ENCODE data around the gene NUDT6.
"Not testable (repeated sequence)": the region's sequence is repeated elsewhere in the genome, so short reads cannot be mapped to it uniquely, and the experiment has no call there.

The NUDT6 gene

DNA sequence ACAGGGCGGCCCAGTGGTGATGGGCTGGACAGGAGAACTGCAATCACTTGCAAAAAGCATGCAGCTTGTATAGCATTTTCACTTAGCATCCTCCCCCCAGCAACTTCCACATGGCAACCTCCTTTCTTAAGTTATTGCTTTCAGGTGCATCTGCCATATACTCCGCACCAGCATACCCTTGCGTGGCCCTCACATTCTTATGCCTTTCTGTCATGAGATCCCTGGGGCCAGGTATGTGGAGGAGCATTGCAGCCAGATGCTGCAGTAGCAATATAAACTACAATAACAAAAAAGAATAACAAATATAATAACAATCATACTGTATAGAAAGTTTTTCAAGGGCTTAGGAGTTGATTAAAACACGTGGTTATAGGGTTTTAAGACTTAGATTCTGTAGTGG, 26.3 kb upstream of the NUDT6 start:
- Histone ChIP-seq H3K4me1 (ENCODE audit: control insufficient read depth, low read depth, low read length) (no peaks in the 10 kb centered on the region), H3K27ac (ENCODE audit: low read length) (no peak overlapping the region), H3K9ac (ENCODE audit: low read length) (no peak overlapping the region), H3K36me3 (ENCODE audit: control insufficient read depth, low read depth, low read length) (peaks cover 62% of the 10 kb centered on the region), H3K4me3 (ENCODE audit: low read length) (no peak overlapping the region), H3K27me3 (ENCODE audit: control insufficient read depth, insufficient read depth, low read length) (no peaks in the 10 kb centered on the region), H3K9me3 (ENCODE audit: control insufficient read depth, low read depth, low read length) (no peaks in the 10 kb centered on the region)

DNA sequence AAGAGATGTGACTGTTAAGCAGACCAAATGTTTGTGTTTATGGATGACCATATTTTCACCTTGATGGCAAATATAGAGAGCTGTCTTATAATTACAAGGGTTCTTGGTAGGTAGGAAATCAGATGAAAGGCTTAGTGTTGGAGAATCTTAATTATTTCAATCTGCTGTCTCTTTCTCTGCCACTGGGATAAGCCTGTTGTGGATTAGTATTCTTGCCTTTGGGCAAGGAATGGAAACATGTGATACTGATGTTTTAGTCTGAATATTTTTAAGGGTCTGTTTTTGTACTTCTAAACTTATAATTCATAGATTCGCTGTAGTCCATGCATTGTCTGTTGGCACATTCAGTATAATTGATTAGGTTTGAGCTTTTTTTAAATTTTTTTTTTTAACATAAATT, 23.7 kb upstream of the NUDT6 start:
- H3K36me3 ChIP-seq (ENCODE audit: control insufficient read depth, low read depth, low read length) = peaks cover 44% of the 10 kb centered on the region

DNA sequence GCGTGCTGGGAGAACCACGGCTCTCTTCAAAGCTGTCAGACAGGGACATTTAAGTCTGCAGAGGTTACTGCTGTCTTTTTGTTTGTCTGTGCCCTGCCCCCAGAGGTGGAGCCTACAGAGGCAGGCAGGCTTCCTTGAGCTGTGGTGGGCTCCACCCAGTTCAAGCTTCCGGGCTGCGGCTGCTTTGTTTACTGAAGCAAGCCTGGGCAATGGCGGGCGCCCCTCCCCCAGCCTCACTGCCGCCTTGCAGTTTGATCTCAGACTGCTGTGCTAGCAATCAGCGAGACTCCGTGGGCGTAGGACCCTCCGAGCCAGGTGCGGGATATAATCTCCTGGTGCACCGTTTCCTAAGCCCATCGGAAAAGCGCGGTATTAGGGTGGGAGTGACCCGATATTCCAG, 22.7 kb upstream of the NUDT6 start:
- not testable (repeated sequence) for H3K4me3 ChIP-seq (ENCODE audit: low read length)

More for the DNA sequence above, 23.7 kb upstream of the NUDT6 start:
- Histone ChIP-seq H3K27me3 (ENCODE audit: control insufficient read depth, insufficient read depth, low read length) (no peaks in the 10 kb centered on the region), H3K27ac (ENCODE audit: low read length) (no peak overlapping the region), H3K9ac (ENCODE audit: low read length) (no peak overlapping the region), H3K4me3 (ENCODE audit: low read length) (no peak overlapping the region), H3K4me1 (ENCODE audit: control insufficient read depth, low read depth, low read length) (no peaks in the 10 kb centered on the region), H3K9me3 (ENCODE audit: control insufficient read depth, low read depth, low read length) (no peaks in the 10 kb centered on the region)

DNA sequence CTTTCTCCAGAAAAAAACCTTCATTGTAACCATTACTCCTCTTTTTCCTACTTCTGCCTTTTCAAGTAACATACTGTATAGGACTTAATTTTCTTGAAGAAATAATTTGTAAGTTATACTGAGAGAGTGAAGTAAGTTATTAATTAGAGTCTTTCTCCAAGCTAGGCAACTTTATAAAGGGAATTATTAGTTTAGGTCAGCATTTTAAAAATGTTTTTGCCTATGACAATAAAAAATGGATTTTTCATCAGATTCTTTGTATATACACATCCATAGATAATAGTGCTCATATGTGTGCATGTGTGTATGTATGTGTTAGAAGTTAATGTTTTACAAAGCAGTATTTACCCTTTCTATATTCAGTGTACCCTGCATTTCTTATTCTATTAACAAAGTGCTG, 10.4 kb upstream of the NUDT6 start:
- Histone ChIP-seq H3K9me3 (ENCODE audit: control insufficient read depth, low read depth, low read length) (no peaks in the 10 kb centered on the region), H3K27ac (ENCODE audit: low read length) (no peak overlapping the region), H3K9ac (ENCODE audit: low read length) (no peak overlapping the region), H3K27me3 (ENCODE audit: control insufficient read depth, insufficient read depth, low read length) (no peaks in the 10 kb centered on the region), H3K4me3 (ENCODE audit: low read length) (no peak overlapping the region), H3K36me3 (ENCODE audit: control insufficient read depth, low read depth, low read length) (peaks cover 72% of the 10 kb centered on the region), H3K4me1 (ENCODE audit: control insufficient read depth, low read depth, low read length) (no peaks in the 10 kb centered on the region)

More for the DNA sequence above, 22.7 kb upstream of the NUDT6 start:
- not testable (repeated sequence) for H3K27me3 ChIP-seq (ENCODE audit: control insufficient read depth, insufficient read depth, low read length); H3K9me3 ChIP-seq (ENCODE audit: control insufficient read depth, low read depth, low read length); H3K4me1 ChIP-seq (ENCODE audit: control insufficient read depth, low read depth, low read length); H3K27ac ChIP-seq (ENCODE audit: low read length); H3K9ac ChIP-seq (ENCODE audit: low read length)
- H3K36me3 ChIP-seq (ENCODE audit: control insufficient read depth, low read depth, low read length) = peaks cover 36% of the 10 kb centered on the region

DNA sequence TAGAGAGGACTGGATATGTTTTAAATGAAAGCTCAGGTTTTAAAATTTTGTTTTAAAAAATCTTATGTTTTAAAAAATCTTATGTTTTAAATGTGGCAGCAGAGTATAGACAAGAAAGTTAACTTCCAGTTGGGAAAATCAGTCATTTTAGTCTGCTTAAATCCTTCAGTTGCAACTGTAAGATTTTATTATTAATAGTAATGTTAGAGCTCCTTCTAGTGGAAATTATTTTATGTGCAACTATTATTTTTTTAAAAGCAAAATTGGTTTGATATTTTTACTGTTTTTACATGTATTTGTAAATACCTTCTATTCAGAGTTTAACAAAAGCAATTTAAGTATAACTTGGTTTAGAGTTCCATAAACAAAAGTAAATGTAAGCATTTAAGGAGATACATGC, 8.5 kb upstream of the NUDT6 start:
- H3K9me3 ChIP-seq (ENCODE audit: control insufficient read depth, low read depth, low read length) = no peaks in the 10 kb centered on the region
- no peaks in the 10 kb centered on the region for H3K4me1 ChIP-seq (ENCODE audit: control insufficient read depth, low read depth, low read length)
- no peak overlapping the region for H3K4me3 ChIP-seq (ENCODE audit: low read length)
- no peak overlapping the region for H3K9ac ChIP-seq (ENCODE audit: low read length)
- H3K36me3 ChIP-seq (ENCODE audit: control insufficient read depth, low read depth, low read length) = peaks cover 64% of the 10 kb centered on the region
- H3K27ac ChIP-seq (ENCODE audit: low read length) = no peak overlapping the region
- H3K27me3 ChIP-seq (ENCODE audit: control insufficient read depth, insufficient read depth, low read length) = no peaks in the 10 kb centered on the region

DNA sequence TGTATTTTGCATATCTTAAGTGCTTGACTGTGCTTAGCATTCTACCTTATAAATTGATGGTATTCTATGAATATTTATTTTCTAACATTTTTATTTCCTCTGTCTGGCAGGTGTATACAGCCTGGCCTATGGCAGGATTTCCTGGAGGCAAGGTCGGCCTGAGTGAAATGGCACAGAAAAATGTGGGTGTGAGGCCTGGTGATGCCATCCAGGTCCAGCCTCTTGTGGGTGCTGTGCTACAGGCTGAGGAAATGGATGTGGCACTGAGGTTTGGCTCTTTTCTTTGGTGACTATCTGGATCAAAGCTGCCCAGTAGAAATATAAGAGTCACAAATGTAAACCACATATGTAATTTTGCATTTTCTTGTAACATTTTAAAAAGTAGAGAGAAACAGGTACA, 6.5 kb upstream of the NUDT6 start:
- peaks cover 49% of the 10 kb centered on the region for H3K36me3 ChIP-seq (ENCODE audit: control insufficient read depth, low read depth, low read length)
- no peaks in the 10 kb centered on the region for H3K27me3 ChIP-seq (ENCODE audit: control insufficient read depth, insufficient read depth, low read length)
- no peaks in the 10 kb centered on the region for H3K9me3 ChIP-seq (ENCODE audit: control insufficient read depth, low read depth, low read length)
- H3K9ac ChIP-seq (ENCODE audit: low read length) = no peak overlapping the region
- no peak overlapping the region for H3K27ac ChIP-seq (ENCODE audit: low read length)
- H3K4me1 ChIP-seq (ENCODE audit: control insufficient read depth, low read depth, low read length) = peaks cover 6% of the 10 kb centered on the region
- no peak overlapping the region for H3K4me3 ChIP-seq (ENCODE audit: low read length)

DNA sequence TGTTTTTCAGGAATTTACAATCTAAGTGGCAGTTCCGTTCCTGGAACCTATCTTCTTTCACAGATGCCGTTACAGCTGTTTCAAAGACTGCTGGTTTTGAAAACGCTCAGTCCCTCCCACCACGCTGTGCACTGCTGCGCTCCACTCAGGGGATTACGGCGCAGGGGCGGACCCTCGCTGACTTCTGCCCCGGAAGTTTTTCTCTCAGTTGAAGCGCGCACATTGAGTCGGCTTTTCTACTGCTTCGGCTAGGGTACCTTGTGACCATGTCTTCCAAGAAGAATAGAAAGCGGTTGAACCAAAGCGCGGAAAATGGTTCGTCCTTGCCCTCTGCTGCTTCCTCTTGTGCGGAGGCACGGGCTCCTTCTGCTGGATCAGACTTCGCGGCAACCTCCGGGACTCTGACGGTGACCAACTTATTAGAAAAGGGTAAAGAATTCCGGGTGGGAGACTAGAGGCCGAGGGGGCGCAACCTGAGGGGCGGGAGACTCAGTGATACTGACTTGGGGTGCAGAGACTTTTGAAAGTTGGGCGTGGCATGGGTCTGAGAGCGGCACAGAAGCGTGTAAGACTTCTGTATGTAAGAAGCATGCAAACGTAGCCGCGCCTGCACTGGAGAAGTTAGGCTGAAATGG, 597 bp upstream of the NUDT6 start:
- H3K4me1 ChIP-seq (ENCODE audit: control insufficient read depth, low read depth, low read length) = peaks cover 7% of the 10 kb centered on the region
- H3K9me3 ChIP-seq (ENCODE audit: control insufficient read depth, low read depth, low read length) = no peaks in the 10 kb centered on the region
- no peaks in the 10 kb centered on the region for H3K36me3 ChIP-seq (ENCODE audit: control insufficient read depth, low read depth, low read length)

DNA sequence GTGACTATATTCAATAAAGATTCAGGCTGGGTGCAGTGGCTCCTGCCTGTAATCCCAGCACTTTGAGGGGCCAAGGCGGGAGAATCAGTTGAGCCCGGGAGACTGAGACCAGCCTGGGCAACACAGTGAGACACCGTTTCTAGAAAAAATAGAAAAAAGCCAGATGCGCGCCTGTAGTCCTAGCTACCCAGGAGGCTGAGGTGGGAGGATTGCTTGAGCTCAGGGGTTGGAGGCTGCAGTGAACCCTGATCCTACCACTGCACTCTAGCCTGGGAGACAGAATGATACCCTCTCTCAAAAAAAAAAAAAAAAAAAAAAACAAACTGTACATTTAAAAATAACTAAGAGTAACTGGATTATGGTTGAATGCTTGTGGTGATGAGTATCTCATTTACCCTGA, 1.1 kb downstream of the NUDT6 start:
- H3K36me3 ChIP-seq (ENCODE audit: control insufficient read depth, low read depth, low read length) = no peaks in the 10 kb centered on the region

More for the DNA sequence above, 597 bp upstream of the NUDT6 start:
- Histone ChIP-seq H3K4me3 (ENCODE audit: low read length) (peak overlapping the region; percentile 99), H3K27me3 (ENCODE audit: control insufficient read depth, insufficient read depth, low read length) (no peaks in the 10 kb centered on the region), H3K9ac (ENCODE audit: low read length) (peak overlapping the region; percentile 92), H3K27ac (ENCODE audit: low read length) (peak overlapping the region; percentile 91)

DNA sequence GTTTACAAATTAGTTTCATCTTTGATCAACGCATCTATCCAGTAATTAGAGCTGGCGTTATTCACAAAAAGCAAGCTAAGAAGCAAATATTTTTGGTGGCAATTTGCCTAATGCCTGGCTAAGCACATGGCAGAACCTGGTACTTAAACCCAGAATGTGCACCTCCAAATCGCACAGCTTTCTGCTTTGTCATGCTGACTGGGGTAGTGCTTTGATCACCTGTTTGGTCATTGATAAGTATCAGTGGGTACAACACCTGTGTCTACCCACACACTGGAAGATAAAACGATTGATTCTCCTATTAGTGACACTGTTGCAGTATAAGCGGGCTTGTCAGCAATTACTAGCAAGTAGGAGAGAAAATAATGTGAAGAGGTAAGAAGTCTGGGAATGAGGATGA, 1.9 kb downstream of the NUDT6 start:
- no peaks in the 10 kb centered on the region for H3K27me3 ChIP-seq (ENCODE audit: control insufficient read depth, insufficient read depth, low read length)
- no peak overlapping the region for H3K9ac ChIP-seq (ENCODE audit: low read length)
- no peaks in the 10 kb centered on the region for H3K9me3 ChIP-seq (ENCODE audit: control insufficient read depth, low read depth, low read length)
- no peak overlapping the region for H3K27ac ChIP-seq (ENCODE audit: low read length)
- H3K4me3 ChIP-seq (ENCODE audit: low read length) = no peak overlapping the region
- peaks cover 7% of the 10 kb centered on the region for H3K4me1 ChIP-seq (ENCODE audit: control insufficient read depth, low read depth, low read length)
- H3K36me3 ChIP-seq (ENCODE audit: control insufficient read depth, low read depth, low read length) = no peaks in the 10 kb centered on the region

More for the DNA sequence above, 1.1 kb downstream of the NUDT6 start:
- peak overlapping the region; percentile 92 for H3K9ac ChIP-seq (ENCODE audit: low read length)
- H3K9me3 ChIP-seq (ENCODE audit: control insufficient read depth, low read depth, low read length) = no peaks in the 10 kb centered on the region
- H3K4me1 ChIP-seq (ENCODE audit: control insufficient read depth, low read depth, low read length) = peaks cover 7% of the 10 kb centered on the region
- H3K4me3 ChIP-seq (ENCODE audit: low read length) = peak overlapping the region; percentile 99
- H3K27me3 ChIP-seq (ENCODE audit: control insufficient read depth, insufficient read depth, low read length) = no peaks in the 10 kb centered on the region
- H3K27ac ChIP-seq (ENCODE audit: low read length) = no peak overlapping the region

DNA sequence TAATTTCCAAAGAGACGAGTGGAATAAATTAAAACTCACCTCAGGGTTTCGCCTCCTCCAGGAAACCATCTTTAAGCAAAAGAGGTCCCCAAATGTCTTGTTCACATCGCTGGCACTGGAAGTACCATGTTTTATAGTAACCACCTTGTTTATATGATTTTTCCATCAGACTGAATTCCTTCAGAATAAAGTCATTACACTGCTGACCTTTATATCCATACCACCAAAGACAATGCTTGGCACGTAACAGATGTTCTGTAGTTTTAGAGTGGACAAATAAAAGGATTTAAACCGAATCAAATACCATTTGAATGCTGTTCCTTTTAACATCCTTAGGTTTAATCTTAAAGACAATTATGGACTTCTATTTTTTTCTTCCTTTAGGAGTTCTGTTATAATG, 4.7 kb downstream of the NUDT6 start:
- Histone ChIP-seq H3K4me1 (ENCODE audit: control insufficient read depth, low read depth, low read length) (no peaks in the 10 kb centered on the region), H3K36me3 (ENCODE audit: control insufficient read depth, low read depth, low read length) (no peaks in the 10 kb centered on the region), H3K9ac (ENCODE audit: low read length) (no peak overlapping the region), H3K27me3 (ENCODE audit: control insufficient read depth, insufficient read depth, low read length) (no peaks in the 10 kb centered on the region), H3K27ac (ENCODE audit: low read length) (no peak overlapping the region), H3K9me3 (ENCODE audit: control insufficient read depth, low read depth, low read length) (no peaks in the 10 kb centered on the region), H3K4me3 (ENCODE audit: low read length) (no peak overlapping the region)

DNA sequence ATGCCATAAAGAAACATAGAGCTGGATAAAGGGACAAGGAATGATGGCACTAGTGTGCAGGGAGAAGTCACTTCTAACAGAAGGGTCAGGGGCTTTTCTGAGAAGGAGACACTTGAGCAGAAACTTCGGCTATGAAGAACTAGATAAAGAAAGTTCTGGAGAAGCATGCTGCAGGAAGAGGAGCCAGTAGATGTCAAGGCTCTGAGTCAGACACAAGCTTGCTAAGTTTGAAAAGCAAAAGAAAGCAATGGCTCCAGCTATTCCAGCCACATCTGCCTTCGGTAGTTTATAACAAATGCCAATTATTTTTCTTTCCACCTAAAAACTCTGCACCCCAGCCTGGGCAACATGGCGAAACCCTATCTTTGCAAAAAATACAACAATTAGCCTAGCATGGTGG, 7.5 kb downstream of the NUDT6 start:
- H3K36me3 ChIP-seq (ENCODE audit: control insufficient read depth, low read depth, low read length) = no peaks in the 10 kb centered on the region
- H3K9me3 ChIP-seq (ENCODE audit: control insufficient read depth, low read depth, low read length) = no peaks in the 10 kb centered on the region
- no peak overlapping the region for H3K9ac ChIP-seq (ENCODE audit: low read length)
- no peaks in the 10 kb centered on the region for H3K4me1 ChIP-seq (ENCODE audit: control insufficient read depth, low read depth, low read length)
- no peak overlapping the region for H3K27ac ChIP-seq (ENCODE audit: low read length)
- H3K27me3 ChIP-seq (ENCODE audit: control insufficient read depth, insufficient read depth, low read length) = no peaks in the 10 kb centered on the region
- H3K4me3 ChIP-seq (ENCODE audit: low read length) = no peak overlapping the region

DNA sequence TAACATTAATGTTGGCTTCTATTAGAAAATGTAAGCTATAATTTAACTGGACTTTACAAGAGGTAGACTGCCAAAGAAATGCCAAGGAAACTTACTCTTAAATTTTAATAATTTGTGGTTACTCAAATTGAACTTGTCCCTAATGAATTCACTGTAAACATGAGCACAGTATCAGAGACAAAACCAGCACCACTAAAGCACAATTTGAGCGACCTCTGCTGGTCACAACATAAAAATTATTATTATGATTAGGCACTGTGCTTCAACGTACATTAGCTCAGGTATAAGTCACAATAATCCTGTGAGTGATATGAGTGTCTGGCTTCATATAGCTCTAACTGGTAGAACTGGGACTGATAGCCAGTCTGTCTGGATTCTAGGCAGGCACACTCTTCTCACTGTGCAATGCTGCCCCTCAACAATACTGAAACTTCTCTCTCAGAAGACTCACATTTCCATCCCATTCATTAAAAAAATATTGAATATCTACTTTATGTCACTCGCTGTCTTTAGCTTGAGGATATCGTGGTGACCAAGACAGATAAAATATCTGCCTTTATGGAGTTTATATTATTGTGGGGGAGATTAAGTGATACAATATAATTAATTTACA, 8.0 kb downstream of the NUDT6 start:
- H3K4me3 ChIP-seq (ENCODE audit: low read length) = no peak overlapping the region
- H3K9me3 ChIP-seq (ENCODE audit: control insufficient read depth, low read depth, low read length) = no peaks in the 10 kb centered on the region
- no peak overlapping the region for H3K27ac ChIP-seq (ENCODE audit: low read length)
- H3K27me3 ChIP-seq (ENCODE audit: control insufficient read depth, insufficient read depth, low read length) = no peaks in the 10 kb centered on the region
- H3K36me3 ChIP-seq (ENCODE audit: control insufficient read depth, low read depth, low read length) = no peaks in the 10 kb centered on the region
- H3K4me1 ChIP-seq (ENCODE audit: control insufficient read depth, low read depth, low read length) = no peaks in the 10 kb centered on the region
- H3K9ac ChIP-seq (ENCODE audit: low read length) = no peak overlapping the region

All from iPS-18a (cell line).